Measurements from ENCODE around the gene PRSS12.

DNA sequence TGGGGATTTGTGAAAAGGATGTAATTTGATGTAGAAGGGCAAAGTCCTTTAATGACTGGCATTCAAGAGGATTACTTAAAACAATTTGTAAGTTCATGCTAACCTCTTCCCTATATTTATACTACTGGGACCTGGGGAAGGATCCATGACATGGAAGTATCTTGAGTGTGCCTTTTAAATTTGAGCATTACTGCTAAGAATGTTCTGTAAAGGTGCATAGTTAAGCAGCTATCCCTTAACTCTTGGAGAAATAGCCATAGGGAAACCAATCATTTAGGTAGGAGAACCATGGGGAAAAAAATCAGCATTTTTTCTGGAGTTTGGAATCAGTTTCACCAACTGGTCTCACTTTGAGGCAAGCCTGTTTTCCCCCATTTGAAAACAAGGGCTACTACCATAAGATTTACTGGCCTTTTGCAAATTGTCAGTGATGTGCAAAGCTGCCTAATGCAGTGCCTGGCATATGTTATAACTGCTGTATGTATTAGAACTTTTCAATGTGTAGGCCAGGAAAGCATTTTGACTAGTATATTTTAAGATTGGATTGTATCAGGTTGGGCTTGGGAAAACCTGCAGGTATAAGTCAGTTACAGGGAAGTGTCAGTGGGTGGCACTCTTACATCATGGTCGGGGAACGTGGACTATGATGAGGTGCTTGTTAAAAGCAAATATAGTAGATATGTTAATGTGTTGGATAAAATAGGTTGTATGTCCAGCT, 72.1 kb downstream of the PRSS12 start:
- TF ChIP-seq, protein P1, sequence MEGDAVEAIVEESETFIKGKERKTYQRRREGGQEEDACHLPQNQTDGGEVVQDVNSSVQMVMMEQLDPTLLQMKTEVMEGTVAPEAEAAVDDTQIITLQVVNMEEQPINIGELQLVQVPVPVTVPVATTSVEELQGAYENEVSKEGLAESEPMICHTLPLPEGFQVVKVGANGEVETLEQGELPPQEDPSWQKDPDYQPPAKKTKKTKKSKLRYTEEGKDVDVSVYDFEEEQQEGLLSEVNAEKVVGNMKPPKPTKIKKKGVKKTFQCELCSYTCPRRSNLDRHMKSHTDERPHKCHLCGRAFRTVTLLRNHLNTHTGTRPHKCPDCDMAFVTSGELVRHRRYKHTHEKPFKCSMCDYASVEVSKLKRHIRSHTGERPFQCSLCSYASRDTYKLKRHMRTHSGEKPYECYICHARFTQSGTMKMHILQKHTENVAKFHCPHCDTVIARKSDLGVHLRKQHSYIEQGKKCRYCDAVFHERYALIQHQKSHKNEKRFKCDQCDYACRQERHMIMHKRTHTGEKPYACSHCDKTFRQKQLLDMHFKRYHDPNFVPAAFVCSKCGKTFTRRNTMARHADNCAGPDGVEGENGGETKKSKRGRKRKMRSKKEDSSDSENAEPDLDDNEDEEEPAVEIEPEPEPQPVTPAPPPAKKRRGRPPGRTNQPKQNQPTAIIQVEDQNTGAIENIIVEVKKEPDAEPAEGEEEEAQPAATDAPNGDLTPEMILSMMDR (IDR thresholded peaks at IDR 0.05): peak; percentile 18 to 63 (median 52)
- TF ChIP-seq POLR2A (IDR thresholded peaks at IDR 0.05): no peak
